22Rv1 (cell line): ENCODE data around the gene CDC14B.

Source experiments
- H3K27ac ChIP-seq: fragments of 450-650 bp; 2 replicates; pipeline ENCODE4 v1.5.1; 2017
- ZFX ChIP-seq: fragments of 450-650 bp; IDR thresholded peaks from 2 replicates; pipeline ENCODE4 v1.6.1; 2017; ENCODE audit warnings: antibody characterized with exemption, borderline replicate concordance
- TF ChIP-seq, protein P1 (sequence below): fragments of 450-650 bp; IDR thresholded peaks from 2 replicates; pipeline ENCODE4 v1.5.1; 2017; ENCODE audit warnings: mild to moderate bottlenecking

The CDC14B gene

DNA sequence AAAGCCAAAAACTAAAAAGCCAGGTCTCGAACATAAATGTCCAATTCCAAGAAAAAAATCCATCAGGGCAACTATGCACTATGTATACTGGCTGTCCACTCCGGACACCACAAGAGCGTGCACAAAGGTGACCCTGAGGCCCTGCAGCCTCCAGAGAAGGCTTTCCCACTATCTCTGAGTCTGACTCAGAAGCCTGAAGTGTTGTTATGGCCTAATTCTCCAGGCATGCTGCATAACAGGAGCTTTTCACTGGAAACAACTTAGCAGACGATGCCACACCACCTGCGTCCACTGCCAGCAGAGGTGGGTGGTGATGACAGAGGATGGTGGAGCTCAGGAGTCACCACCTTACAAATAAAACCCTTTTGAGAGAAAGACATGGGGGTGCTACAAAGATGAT lies 106.0 kb downstream of the CDC14B start:
- H3K27ac ChIP-seq: no peak overlapping the region
- TF ChIP-seq, protein P1, sequence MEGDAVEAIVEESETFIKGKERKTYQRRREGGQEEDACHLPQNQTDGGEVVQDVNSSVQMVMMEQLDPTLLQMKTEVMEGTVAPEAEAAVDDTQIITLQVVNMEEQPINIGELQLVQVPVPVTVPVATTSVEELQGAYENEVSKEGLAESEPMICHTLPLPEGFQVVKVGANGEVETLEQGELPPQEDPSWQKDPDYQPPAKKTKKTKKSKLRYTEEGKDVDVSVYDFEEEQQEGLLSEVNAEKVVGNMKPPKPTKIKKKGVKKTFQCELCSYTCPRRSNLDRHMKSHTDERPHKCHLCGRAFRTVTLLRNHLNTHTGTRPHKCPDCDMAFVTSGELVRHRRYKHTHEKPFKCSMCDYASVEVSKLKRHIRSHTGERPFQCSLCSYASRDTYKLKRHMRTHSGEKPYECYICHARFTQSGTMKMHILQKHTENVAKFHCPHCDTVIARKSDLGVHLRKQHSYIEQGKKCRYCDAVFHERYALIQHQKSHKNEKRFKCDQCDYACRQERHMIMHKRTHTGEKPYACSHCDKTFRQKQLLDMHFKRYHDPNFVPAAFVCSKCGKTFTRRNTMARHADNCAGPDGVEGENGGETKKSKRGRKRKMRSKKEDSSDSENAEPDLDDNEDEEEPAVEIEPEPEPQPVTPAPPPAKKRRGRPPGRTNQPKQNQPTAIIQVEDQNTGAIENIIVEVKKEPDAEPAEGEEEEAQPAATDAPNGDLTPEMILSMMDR: no peak
- no peak for TF ChIP-seq ZFX

DNA sequence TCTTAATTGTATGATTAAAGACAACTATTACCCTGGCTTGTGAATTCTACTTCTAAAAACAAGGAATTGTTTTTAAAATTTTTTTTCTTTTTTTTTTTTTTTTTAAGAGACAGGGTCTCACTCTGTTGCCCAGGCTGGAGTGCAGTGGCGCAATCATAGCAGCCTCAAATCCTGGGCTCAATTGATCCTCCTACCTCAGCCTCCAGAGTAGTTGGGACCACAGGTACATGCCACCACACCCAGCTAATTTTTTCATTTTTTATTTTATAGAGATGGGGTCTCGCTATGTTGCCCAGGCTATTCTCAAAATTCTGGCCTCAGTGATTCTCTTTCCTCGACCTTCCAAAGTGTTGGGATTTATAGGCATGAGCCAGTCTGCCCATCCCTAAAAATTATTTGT lies 107.4 kb downstream of the CDC14B start:
- TF ChIP-seq, protein P1: no peak
- no peak overlapping the region for H3K27ac ChIP-seq

DNA sequence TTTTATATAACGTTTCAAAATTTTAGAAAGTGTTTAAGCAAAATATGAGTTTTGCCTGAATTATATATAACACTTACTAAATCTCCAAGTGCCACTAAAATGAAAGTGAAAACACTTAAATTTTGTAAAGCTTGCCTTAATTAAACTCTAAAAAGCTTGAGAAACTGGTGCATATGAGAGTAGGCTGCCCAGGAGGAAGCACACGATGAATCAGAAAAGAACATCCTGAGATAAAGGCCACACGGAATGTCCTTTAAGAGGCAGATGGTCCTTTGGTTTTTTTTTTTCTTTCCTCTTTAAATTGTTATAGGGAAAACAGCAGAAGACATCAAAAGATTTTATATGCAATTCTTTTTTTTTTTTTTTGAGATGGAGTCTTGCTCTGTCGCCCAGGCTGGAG lies 109.4 kb downstream of the CDC14B start:
- TF ChIP-seq ZFX: no peak
- TF ChIP-seq, protein P1: no peak
- H3K27ac ChIP-seq: no peak overlapping the region

DNA sequence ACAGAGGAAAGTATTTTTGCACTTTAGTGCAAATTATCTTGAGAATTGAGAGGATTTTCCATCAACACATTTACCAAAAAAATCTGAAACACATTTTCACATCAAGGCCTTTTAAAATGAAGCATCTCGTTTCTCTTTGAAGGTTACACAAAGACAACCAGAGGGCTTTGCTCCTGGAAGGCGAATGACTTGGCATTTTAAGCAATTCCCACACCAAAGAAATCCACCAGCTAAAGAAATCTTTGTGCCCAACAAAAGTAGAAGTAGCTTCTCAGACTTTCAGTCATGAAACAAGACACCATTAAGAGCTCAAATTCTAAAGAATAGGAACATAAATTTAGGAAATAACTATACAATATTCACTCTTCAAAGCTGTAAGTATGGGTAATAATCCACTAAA lies 109.8 kb downstream of the CDC14B start:
- no peak overlapping the region for H3K27ac ChIP-seq

DNA sequence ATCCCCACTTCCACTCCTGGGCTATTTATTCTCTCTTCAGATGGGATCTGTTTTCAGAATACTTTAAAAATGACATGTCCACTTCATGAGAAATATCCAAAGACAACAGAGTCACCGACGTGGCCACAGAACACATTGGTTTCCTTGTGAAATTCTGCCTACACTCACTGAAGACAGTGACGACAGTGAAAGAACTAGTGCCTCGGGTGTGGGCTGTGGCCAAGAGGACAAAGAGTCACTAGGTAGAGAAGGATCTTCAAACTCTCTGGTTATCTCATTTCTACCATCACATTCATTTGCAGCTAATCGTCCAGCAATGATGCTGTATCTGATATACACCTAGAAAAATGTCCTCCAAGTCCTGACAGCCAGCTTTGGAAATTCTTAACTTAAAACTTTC lies 110.6 kb downstream of the CDC14B start:
- H3K27ac ChIP-seq: no peak overlapping the region
- no peak for TF ChIP-seq ZFX
- TF ChIP-seq, protein P1: no peak

More for the DNA sequence above, 109.8 kb downstream of the CDC14B start:
- TF ChIP-seq, protein P1: no peak
- no peak for TF ChIP-seq ZFX

DNA sequence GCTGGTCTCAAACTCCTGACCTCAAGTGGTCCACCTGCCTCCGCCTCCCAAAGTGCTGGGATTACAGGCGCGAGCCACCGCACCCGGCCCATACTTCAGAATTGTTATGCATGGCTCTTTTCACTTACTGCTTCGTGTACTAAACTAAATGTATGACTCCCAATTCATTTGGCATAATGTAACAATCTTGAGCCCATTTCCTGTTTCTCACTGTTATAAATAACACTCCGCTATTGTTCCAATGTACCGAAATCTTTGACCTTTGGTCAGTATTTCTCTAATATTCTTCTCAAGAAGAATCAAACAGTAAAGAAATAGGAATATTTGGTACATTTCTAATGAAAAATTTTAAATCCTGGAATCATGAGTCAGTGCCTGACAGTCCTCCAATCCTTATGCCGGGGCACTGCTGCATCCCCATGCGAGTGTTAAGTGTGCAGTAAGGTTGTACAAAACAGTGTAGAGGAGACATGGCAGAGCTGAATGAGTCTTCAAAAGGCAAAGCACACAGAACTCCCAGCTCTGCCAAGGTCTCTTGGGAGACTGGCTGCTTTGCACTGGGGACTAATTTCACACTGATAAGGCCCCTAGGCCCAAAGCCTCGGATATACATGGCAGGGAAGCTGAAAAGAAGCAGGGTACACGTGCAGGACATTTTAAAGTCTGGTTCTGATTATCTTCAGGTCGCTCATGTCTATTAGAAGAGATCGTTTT lies 111.3 kb downstream of the CDC14B start:
- no peak overlapping the region for H3K27ac ChIP-seq
- TF ChIP-seq, protein P1: no peak
- TF ChIP-seq ZFX: no peak

DNA sequence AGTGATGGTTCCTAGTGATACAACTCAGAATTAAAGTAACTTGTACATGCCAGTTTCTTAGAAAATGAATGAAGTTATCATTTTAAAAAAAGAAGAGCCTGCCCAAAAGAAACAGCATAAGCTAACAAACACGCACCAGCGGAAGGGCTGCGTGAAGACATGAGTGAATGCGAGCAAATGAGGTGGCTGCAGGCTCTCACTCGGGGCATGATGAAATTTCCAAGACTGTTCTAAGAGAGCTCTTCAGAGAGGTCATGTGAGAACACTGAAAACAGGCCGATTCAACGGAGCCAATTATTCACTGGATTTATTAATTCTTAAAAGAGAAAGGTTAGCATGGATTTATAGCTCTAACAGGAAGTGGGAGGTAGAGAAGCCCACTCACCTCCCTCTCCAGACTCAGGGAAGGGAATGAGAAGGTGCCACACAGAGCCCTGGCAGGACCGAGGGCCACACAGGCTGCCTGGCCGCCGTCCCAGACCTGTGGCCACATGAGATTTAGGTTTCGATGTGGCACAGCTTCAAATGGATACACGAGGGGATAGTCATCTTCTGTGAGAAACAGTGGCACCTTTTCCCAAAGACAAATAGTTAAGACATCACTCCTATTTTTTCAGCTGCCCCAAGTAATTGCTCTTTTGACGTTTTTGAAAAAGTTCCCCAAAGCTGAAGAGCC lies 114.2 kb downstream of the CDC14B start:
- TF ChIP-seq, protein P1: no peak
- no peak for TF ChIP-seq ZFX
- no peak overlapping the region for H3K27ac ChIP-seq
